Tibial nerve (tissue), 4 donors: ENCODE results near the gene ASCC1.

Experiments used
- EP300 ChIP-seq, 2 donors: sonication (generic); formaldehyde crosslinking; IDR thresholded peaks; one replicate each; pipeline ENCODE4 v1.6.1; 2017; ENCODE audit warnings: antibody characterized with exemption in 2 of 2, mild to moderate bottlenecking in 1 of 2
- POLR2A ChIP-seq, 2 donors: fragments of 450-650 bp; IDR thresholded peaks; one replicate each; pipeline ENCODE4 v1.6.1; 2017; ENCODE audit warnings: antibody characterized with exemption in 2 of 2, mild to moderate bottlenecking in 2 of 2, moderate library complexity in 2 of 2
- TF ChIP-seq, protein P1 (sequence below), 5 experiments: fragments of 200-600 bp in 3 of 5; fragments of 450-650 bp in 2 of 5; sonication (generic) in 3 of 5; IDR thresholded peaks; one replicate each; pipeline ENCODE4 v1.5.1; 2016 to 2019; ENCODE audit warnings: antibody characterized with exemption in 5 of 5, mild to moderate bottlenecking in 3 of 5, moderate library complexity in 2 of 5

DNA sequence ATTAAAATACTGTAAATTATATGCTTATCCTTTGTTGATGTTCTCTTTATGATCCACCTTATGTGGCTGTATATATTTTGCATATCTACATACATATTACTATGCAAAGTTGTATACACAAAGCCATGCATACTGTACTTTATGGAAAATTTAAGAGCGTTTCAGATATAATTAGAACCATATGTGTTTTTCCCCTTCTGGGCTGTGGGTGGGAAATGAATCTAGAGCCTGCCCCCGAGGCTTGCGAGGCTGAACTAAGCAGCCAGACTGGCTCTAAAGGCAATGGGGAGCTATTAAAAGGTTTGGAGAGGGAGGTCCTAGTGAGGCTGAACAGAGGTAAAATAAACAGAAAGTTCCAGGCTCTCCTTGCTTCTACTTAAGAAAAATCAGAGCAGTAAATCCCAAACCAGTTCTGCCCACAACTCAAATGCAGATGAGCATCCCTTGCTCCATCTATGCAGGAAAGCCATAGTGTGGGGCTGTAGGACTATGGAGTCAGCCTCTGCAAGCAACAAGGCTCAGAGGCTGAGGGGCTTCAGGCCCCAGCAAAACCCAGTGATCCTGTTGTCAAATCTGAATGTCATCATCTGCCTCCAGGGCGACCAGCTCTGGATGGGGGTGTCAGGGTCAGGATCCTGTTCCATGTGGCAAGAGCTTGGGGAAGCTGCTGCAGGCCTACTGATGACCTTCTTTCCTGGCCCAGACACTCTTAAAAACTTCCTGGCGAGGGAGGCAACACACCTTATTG is 43.6 kb upstream of the ASCC1 start:
- TF ChIP-seq, protein P1, sequence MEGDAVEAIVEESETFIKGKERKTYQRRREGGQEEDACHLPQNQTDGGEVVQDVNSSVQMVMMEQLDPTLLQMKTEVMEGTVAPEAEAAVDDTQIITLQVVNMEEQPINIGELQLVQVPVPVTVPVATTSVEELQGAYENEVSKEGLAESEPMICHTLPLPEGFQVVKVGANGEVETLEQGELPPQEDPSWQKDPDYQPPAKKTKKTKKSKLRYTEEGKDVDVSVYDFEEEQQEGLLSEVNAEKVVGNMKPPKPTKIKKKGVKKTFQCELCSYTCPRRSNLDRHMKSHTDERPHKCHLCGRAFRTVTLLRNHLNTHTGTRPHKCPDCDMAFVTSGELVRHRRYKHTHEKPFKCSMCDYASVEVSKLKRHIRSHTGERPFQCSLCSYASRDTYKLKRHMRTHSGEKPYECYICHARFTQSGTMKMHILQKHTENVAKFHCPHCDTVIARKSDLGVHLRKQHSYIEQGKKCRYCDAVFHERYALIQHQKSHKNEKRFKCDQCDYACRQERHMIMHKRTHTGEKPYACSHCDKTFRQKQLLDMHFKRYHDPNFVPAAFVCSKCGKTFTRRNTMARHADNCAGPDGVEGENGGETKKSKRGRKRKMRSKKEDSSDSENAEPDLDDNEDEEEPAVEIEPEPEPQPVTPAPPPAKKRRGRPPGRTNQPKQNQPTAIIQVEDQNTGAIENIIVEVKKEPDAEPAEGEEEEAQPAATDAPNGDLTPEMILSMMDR (IDR thresholded peaks at IDR 0.05) = no peak
- TF ChIP-seq POLR2A (IDR thresholded peaks at IDR 0.05) = peak in 1 of 2 donors; percentile 19
- peak in 1 of 2 donors; percentile 50 for TF ChIP-seq EP300 (IDR thresholded peaks at IDR 0.05)
